Endodermal cell (in vitro differentiated cells): ENCODE measurements around the gene MFSD11. TPM values are rescaled to one million over a fixed set of nuclear protein-coding genes. Genes with fewer than 3 reads are reported as not detected.
A peak's percentile ranks its signal among the peaks of the same experiment; 100 is the strongest.
"Not testable (repeated sequence)": the region's sequence is repeated elsewhere in the genome, so short reads cannot be mapped to it uniquely, and the experiment has no call there.

Experiments
- DNase-seq: peaks from one replicate; pipeline ENCODE4 v3.0.0-alpha.2; 2017
- H3K27ac ChIP-seq: 2 replicates; pipeline ENCODE4 v1.5.1; 2013; ENCODE audit warnings: mild to moderate bottlenecking, low read depth, low read length, moderate library complexity
- H3K27me3 ChIP-seq: 2 replicates; pipeline ENCODE4 v1.6.1; 2013; ENCODE audit warnings: mild to moderate bottlenecking, low read length, moderate library complexity; ENCODE audit not compliant: insufficient read depth, control insufficient read depth, poor library complexity, severe bottlenecking
- H3K36me3 ChIP-seq: 2 replicates; pipeline ENCODE4 v1.7.0; 2013; ENCODE audit warnings: mild to moderate bottlenecking, low read length, moderate library complexity; ENCODE audit not compliant: control insufficient read depth, insufficient read depth
- H3K4me1 ChIP-seq: one replicate; pipeline ENCODE4 v1.7.0; 2013; ENCODE audit warnings: low read length; ENCODE audit not compliant: control insufficient read depth, insufficient read depth
- H3K4me3 ChIP-seq: 2 replicates; pipeline ENCODE4 v1.5.1; 2013; ENCODE audit warnings: mild to moderate bottlenecking, low read length, moderate library complexity
- H3K9ac ChIP-seq: 2 replicates; pipeline ENCODE4 v1.6.1; 2013; ENCODE audit warnings: mild to moderate bottlenecking, low read length, moderate library complexity; ENCODE audit not compliant: poor library complexity, severe bottlenecking; ENCODE audit errors: extremely low read depth
- H3K9me3 ChIP-seq: 2 replicates; pipeline ENCODE4 v1.6.1; 2013; ENCODE audit warnings: mild to moderate bottlenecking, low read length, moderate library complexity; ENCODE audit not compliant: control insufficient read depth
- H3K27ac Mint-ChIP-seq: 2 replicates; pipeline ENCODE4 v1.8.0; 2020; ENCODE audit warnings: mixed read lengths
- H3K27me3 Mint-ChIP-seq: 2 replicates; pipeline ENCODE4 v1.8.0; 2021; ENCODE audit warnings: mild to moderate bottlenecking, mixed read lengths; ENCODE audit not compliant: insufficient read depth
- H3K36me3 Mint-ChIP-seq: 2 replicates; pipeline ENCODE4 v1.8.0; 2020; ENCODE audit warnings: low read depth, mixed read lengths
- H3K4me1 Mint-ChIP-seq: 2 replicates; pipeline ENCODE4 v1.8.0; 2020; ENCODE audit warnings: mixed read lengths
- H3K4me3 Mint-ChIP-seq: 2 replicates; pipeline ENCODE4 v1.8.0; 2020; ENCODE audit warnings: mild to moderate bottlenecking, moderate library complexity, mixed read lengths
- H3K9me3 Mint-ChIP-seq: 2 replicates; pipeline ENCODE4 v1.8.0; 2020; ENCODE audit warnings: mild to moderate bottlenecking, mixed read lengths
- CTCF ChIP-seq: fragments of 200-600 bp; sonication (generic); conservative IDR thresholded peaks from 2 replicates; pipeline ENCODE4 v1.5.0; 2021; ENCODE audit warnings: antibody characterized with exemption, mild to moderate bottlenecking
- WGBS, 2 experiments: methylation state at CpG; one replicate each; pipeline versions ENCODE4 v1.1.5 to v1.1.7; 2013; ENCODE audit warnings: missing lambda C conversion rate in 2 of 2, mixed read lengths in 1 of 2; ENCODE audit not compliant: insufficient coverage in 1 of 2, insufficient read length in 1 of 2; 5-methylcytosine and 5-hydroxymethylcytosine counted together
- total RNA-seq, 2 donors: library from RNA; stranded (reverse); fragmentation: NEBNext Ultra II Directional in 1 of 2; extraction: Animal tissue kit (Norgen Biotek cat#: 25700) in 1 of 2; gene quantifications; 2 replicates in 1 of 2; 3 replicates in 1 of 2; pipeline ENCODE4 v1.2.1, GENCODE V29; 2021

The MFSD11 gene
- total RNA-seq, 2 donors from 2014 or later: 29.3 to 33.3 TPM

- peak; percentile 45 for DNase-seq
- Histone ChIP-seq H3K4me1 (peaks cover 8% of the 10 kb centered on the region), H3K4me3 (no peak overlapping the region), H3K36me3 (no peaks in the 10 kb centered on the region), H3K27ac (no peak overlapping the region), H3K9ac (no peak overlapping the region), H3K27me3 (no peaks in the 10 kb centered on the region), H3K9me3 (no peaks in the 10 kb centered on the region)
- peaks cover 11% of the 10 kb centered on the region for H3K4me1 Mint-ChIP-seq
- no peaks in the 10 kb centered on the region for H3K9me3 Mint-ChIP-seq
- H3K27ac Mint-ChIP-seq: peak overlapping the region; percentile 12
- 88 to 94% methylated on average over 10 to 16 of the region's 16 CpGs for WGBS, 2 experiments
- H3K4me3 Mint-ChIP-seq: no peak overlapping the region
- peaks cover 8% of the 10 kb centered on the region for H3K36me3 Mint-ChIP-seq
- no peaks in the 10 kb centered on the region for H3K27me3 Mint-ChIP-seq
- TF ChIP-seq CTCF: no peak
Measured at GRCh38 chr17:76695059-76695831, 42.7 kb upstream of the MFSD11 start.

- H3K9me3 Mint-ChIP-seq: no peaks in the 10 kb centered on the region
- peak; percentile 49 for DNase-seq
- 90 to 94% methylated on average over 20 to 25 of the region's 25 CpGs for WGBS, 2 experiments
- peaks cover 8% of the 10 kb centered on the region for H3K4me1 ChIP-seq
- no peak overlapping the region for H3K4me3 ChIP-seq
- H3K9me3 ChIP-seq: no peaks in the 10 kb centered on the region
- H3K4me3 Mint-ChIP-seq: no peak overlapping the region
- H3K27ac ChIP-seq: peak overlapping the region; percentile 61
- H3K36me3 ChIP-seq: no peaks in the 10 kb centered on the region
- H3K27me3 Mint-ChIP-seq: no peaks in the 10 kb centered on the region
- H3K9ac ChIP-seq: no peak overlapping the region
- H3K27me3 ChIP-seq: no peaks in the 10 kb centered on the region
- H3K4me1 Mint-ChIP-seq: peaks cover 28% of the 10 kb centered on the region
- no peak overlapping the region for H3K27ac Mint-ChIP-seq
- TF ChIP-seq CTCF: no peak
- peaks cover 5% of the 10 kb centered on the region for H3K36me3 Mint-ChIP-seq
Measured at GRCh38 chr17:76696763-76697701, 40.9 kb upstream of the MFSD11 start.

GRCh38 chr17:76697702-76698465 is 40.0 kb upstream of the MFSD11 start:
- no peak for TF ChIP-seq CTCF
- Histone ChIP-seq H3K4me3 (no peak overlapping the region), H3K9me3 (no peaks in the 10 kb centered on the region), H3K27me3 (no peaks in the 10 kb centered on the region), H3K27ac (peak overlapping the region; percentile 61), H3K36me3 (no peaks in the 10 kb centered on the region), H3K9ac (no peak overlapping the region), H3K4me1 (peaks cover 8% of the 10 kb centered on the region)
- Mint-ChIP-seq H3K9me3 (no peaks in the 10 kb centered on the region), H3K27ac (no peak overlapping the region), H3K36me3 (peaks cover 5% of the 10 kb centered on the region), H3K4me1 (peaks cover 28% of the 10 kb centered on the region), H3K27me3 (no peaks in the 10 kb centered on the region), H3K4me3 (no peak overlapping the region)
- DNase-seq: peak; percentile 78
- 40 to 52% methylated on average over 10 to 17 of the region's 17 CpGs for WGBS, 2 experiments

GRCh38 chr17:76698466-76698977 is 39.4 kb upstream of the MFSD11 start:
- not testable (repeated sequence) for H3K36me3 Mint-ChIP-seq, H3K4me3 ChIP-seq, H3K4me1 ChIP-seq, H3K27ac Mint-ChIP-seq, H3K27ac ChIP-seq, H3K9ac ChIP-seq, H3K36me3 ChIP-seq, H3K4me3 Mint-ChIP-seq, H3K27me3 ChIP-seq, H3K9me3 ChIP-seq, H3K9me3 Mint-ChIP-seq, H3K27me3 Mint-ChIP-seq, DNase-seq
- H3K4me1 Mint-ChIP-seq: peaks cover 28% of the 10 kb centered on the region
- WGBS, 2 experiments: 88 to 97% methylated on average over 5 to 7 of the region's 7 CpGs
